Stimulated activated naive CD8-positive, alpha-beta T cell treated with anti-CD3 and anti-CD28 coated beads, Interleukin-15, Interleukin-2, amounts not matched to agents 100 U/mL and 50 U/mL, for 24 hours (primary cell): ENCODE results near the gene PLAAT5.
"Not testable (repeated sequence)": the region's sequence is repeated elsewhere in the genome, so short reads cannot be mapped to it uniquely, and the experiment has no call there.

Experiments used
- ATAC-seq: fragments of 150-1000 bp; cut with Tn5 transposase; one replicate; pipeline ENCODE4 v1.10.0; 2021
- DNase-seq: peaks from one replicate; pipeline ENCODE4 v3.0.0; 2021

PLAAT5 gene, protein sequence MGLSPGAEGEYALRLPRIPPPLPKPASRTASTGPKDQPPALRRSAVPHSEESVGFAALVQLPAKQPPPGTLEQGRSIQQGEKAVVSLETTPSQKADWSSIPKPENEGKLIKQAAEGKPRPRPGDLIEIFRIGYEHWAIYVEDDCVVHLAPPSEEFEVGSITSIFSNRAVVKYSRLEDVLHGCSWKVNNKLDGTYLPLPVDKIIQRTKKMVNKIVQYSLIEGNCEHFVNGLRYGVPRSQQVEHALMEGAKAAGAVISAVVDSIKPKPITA

DNA sequence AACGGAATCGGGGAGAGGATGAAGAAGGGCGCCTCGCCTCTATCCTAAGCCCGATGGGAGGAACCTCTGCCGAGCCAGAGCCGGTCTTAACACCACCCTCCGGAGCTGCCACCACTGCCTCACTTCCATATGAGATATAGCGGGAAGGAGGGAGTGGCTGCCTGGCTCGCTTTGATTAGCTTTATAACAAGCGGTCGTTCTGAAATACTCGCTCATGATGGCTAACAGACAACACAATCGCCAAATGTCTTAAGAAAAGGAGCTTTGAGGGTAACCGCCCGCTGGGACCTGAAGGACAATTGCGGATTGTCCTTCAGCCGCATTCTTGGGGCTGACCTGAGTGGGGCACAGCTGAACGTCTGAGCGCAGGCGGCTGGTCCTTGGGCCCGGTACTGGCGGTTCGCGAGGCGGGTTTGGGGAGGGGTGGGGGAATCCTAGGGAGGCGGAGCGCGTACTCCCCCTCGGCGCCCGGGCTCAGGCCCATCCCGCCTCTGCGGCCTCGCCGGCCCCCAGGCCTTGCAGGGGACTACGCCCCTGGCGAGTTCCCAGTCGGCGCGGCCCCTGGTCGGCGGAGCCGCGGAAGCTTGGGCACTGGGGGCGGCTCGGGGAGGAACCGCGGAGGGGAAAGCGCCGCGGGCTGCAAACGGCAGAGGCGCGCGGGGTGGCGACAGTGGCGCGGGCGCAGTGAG lies at the start of gene PLAAT5:
Gene PLAAT5 (minus strand): TSS at position 617 of the 689 bp plus-strand sequence. CDS start 133 bp downstream, at position 484.
- peak; percentile 44 for DNase-seq
- peak; percentile 46 for ATAC-seq

- peak; percentile 19 for ATAC-seq
- DNase-seq: peak; percentile 23
These were observed 46.5 kb upstream of the PLAAT5 start for GRCh38 chr11:63537293-63538101.

GRCh38 chr11:63536669-63537292 lies 45.8 kb upstream of the PLAAT5 start, which contains the start of gene PLAAT4:
Gene PLAAT4 (plus strand): TSS chr11:63536808. CDS start chr11:63536869, 61 bp downstream.
- DNase-seq: peak; percentile 28
- peak; percentile 33 for ATAC-seq

DNA sequence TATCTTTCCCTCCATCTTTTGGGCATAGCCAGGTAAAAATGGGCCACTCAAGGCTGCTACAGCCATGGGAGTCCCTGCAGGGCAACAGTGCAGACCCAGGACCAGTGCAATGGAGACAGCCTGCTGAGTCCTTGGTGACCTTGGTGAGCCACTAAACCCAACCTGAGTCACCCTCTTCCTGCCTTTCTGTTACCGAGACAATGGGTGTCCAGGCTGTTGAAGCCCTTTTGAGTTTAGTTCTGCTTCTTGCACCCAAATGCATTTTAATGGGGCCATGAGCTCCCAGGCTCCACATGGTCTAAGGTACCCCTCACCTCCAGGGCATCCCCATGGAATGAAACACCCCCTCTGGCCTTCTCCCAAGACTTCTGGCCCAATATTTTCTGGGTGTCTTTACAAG lies 44.8 kb upstream of the PLAAT5 start:
- ATAC-seq (peak; percentile 64), DNase-seq (peak; percentile 42)

DNA sequence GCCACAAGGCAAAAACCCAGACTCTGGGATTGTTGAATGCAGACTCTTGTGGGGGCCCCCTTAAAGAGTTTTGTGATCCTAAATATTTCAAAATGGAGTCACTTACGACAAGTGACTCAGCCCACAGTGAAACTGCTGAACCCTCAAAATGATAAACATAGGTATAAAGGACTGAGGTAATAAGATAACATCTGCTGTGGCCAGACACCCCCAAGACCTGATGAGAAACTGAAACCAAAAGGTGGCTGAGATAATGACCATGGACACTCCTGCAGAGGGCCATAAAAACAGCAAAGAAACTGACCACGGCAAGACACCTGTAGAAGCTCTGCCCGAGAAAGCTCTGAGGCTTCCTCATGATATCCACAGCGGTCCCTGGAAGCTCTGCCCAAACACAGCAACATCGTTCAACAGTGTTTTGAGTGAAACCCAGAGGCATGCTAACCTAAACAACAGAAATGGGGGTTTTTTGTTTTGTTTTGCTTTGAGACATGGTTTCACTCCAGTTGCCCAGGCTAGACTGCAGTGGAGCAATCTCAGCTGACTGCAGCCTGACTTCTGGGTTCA lies 44.0 kb upstream of the PLAAT5 start:
- no peak for DNase-seq
- ATAC-seq: no peak

- ATAC-seq: no peak
- no peak for DNase-seq
These were observed 43.1 kb upstream of the PLAAT5 start for GRCh38 chr11:63534076-63534475.

DNA sequence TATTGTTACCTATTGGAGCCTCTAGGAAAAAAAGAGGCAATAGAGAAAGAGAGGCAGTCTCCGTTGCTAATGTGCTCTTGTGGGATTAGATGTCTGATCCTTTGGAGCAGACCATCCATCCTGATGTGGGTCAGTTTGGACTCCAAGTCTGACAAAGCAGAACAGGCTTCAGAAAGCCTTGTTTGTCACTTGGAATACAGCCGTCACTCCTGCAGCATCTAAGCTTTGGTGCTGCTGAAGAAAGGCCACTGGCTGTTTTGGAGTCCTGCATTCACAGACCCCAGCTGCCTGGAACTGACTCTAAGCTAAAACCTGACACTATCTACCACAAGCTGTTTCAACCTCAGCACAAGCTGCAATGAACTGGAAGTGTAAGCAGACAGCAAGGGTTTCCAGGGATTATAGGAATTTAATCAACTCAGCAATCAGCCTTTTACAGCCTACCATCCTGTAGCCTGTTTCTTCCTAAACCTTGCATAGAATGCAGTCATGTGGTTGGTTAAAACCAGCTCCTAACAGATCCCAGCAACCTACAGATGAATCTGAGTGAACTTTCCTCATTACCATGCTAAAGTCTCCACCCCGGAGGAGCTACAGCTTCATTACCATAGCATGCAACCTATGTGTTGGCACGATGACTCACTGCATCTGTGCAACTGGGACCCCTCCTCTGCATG lies 42.0 kb upstream of the PLAAT5 start:
- DNase-seq (no peak), ATAC-seq (no peak)

DNA sequence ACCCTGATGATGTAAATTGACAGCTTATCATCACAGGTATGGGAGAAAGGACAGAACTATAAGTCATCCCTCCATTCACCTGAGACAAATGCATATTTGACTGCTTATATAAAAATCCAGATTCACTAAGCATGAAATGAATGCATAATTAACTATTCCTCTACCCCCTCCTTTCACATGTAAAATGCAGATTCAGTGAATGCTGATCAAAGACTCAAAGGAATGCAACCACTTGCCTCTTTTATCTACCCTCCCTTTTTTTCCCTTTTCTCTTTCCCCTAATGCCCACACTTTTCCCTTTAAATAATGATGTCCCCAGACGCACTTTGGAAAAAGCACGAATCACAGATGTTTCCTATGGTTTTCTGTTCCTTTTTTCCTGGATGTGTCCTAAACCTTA lies 41.1 kb upstream of the PLAAT5 start:
- DNase-seq (no peak), ATAC-seq (no peak)

- ATAC-seq (peak; percentile 74), DNase-seq (peak; percentile 27)
These were observed 40.3 kb upstream of the PLAAT5 start for GRCh38 chr11:63531074-63531792.

- ATAC-seq: no peak
- DNase-seq: no peak
These were observed 39.1 kb upstream of the PLAAT5 start for GRCh38 chr11:63530021-63530420.

DNA sequence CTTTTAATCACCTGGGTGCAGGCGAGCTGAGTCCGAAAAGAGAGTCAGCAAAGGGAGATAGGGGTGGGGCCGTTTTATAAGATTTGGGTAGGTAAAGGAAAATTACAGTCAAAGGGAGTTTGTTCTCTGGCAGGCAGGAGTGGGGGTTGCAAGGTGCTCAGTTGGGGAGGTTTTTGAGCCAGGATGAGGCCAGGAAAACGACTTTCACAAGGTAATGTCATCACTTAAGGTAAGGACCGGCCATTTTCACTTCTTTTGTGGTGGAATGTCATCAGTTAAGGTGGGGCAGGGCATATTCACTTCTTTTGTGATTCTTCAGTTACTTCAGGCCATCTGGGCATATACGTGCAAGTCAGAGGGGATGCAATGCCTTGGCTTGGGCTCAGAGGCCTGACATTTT lies 38.4 kb upstream of the PLAAT5 start:
- not testable (repeated sequence) for DNase-seq, ATAC-seq

- not testable (repeated sequence) for ATAC-seq, DNase-seq
These were observed 37.8 kb upstream of the PLAAT5 start for GRCh38 chr11:63528729-63529278.

GRCh38 chr11:63528156-63528555 lies 37.2 kb upstream of the PLAAT5 start:
- ATAC-seq: not testable (repeated sequence)

DNA sequence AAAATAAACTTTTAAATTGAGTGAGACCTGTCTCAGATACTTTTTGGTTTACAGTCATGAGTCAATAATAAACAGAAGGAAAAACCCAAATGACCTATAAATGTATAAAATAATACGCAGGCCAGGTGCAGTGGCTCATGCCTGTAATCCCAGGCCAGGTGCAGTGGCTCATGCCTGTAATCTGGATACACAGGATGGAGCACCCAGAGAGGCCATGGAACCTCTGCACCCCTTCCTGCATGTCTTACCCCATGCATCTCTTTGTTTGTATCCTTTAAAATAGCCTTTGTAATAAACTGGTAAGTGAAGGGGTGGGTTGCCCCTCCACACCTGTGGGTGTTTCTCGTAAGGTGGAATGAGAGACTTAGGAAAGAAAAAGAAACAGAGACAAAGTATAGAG lies 36.7 kb upstream of the PLAAT5 start:
- ATAC-seq: no peak
- DNase-seq: no peak

More at GRCh38 chr11:63528156-63528555, 37.2 kb upstream of the PLAAT5 start:
- DNase-seq: not testable (repeated sequence)

DNA sequence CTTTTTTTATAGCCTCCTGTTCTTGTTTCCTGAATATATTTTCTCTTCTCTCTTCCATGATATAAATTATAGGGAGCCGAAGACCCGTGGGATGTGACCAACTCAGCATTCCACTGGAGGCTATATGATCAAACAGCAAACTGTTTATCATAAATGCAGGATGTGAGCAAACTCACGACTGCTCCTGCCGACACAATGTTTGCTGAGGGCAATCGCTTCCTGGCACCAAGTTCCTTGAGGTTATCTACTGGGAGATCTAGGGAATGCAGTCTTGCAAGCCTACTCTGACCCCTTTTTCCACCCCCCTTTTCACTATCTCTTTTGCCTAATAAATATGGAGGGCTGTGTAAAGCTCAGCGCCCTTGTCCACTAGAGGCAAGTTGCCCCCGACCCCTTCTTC lies 32.2 kb upstream of the PLAAT5 start:
- DNase-seq (no peak), ATAC-seq (no peak)

- ATAC-seq (no peak), DNase-seq (no peak)
These were observed 30.9 kb upstream of the PLAAT5 start for GRCh38 chr11:63521896-63522295.

DNA sequence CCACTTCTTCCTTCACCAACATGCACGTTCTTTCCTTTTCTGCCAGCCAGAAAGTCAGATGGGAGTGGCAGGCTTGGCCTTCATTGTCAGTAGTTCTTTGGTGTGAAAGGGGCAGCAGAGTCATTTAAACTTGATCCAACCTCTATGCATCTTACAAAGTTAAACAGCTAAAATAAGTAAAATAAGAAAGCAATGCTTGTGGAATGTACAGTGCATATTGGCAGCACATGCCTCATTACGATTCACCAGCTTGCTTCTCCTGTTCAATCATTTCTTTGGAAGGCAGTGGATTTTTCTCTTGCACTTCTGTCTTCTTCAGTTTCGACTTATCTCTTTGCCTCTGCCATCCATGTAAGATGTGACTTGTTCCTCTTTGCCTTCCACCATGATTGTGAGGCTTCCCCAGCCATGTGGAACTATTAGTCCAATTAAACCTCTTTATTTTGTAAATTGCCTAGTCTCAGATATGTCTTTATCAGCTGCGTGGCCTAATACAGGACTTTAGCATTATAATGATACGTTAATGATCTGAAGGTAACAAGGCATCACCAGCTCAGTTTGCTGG lies 29.7 kb upstream of the PLAAT5 start:
- ATAC-seq (no peak), DNase-seq (no peak)

GRCh38 chr11:63518548-63518947 lies 27.6 kb upstream of the PLAAT5 start:
- no peak for DNase-seq
- ATAC-seq: no peak

- DNase-seq (no peak), ATAC-seq (no peak)
These were observed 26.2 kb upstream of the PLAAT5 start for GRCh38 chr11:63517156-63517555.

DNA sequence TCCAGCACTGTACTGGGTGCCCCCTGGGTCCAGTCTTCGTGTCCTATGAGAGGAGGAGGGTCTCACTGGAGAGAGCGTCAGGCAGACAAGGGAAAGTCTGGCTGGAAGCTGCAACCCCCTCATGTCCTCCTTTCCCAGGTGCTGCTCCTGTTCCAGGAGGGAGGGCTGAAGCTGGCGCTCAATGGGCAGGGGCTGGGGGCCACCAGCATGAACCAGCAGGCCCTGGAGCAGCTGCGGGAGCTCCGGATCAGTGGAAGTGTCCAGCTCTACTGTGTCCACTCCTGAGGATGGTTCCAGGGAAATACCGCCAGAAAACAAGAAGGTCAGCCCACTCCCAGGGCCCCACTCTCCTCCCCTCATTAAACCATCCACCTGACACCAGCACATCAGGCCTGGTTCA lies 25.1 kb upstream of the PLAAT5 start:
- no peak for DNase-seq
- ATAC-seq: no peak
